Naive B cell (primary cell): ENCODE data around the gene TTLL9. TPM values are rescaled to one million over a fixed set of nuclear protein-coding genes. Genes with fewer than 3 reads are reported as not detected.
"Not testable (repeated sequence)": the region's sequence is repeated elsewhere in the genome, so short reads cannot be mapped to it uniquely, and the experiment has no call there.

ENCODE experiments used
- ATAC-seq, 2 donors: fragments of 150-1000 bp; cut with Tn5 transposase; 2 replicates each; pipeline ENCODE4 v1.10.0; 2021; ENCODE audit warnings: low read depth in 2 of 2, mild to moderate bottlenecking in 2 of 2, moderate library complexity in 2 of 2
- DNase-seq: peaks from one replicate; pipeline ENCODE4 v3.0.0; 2022
- H3K27ac Mint-ChIP-seq, 6 donors: one replicate each; pipeline ENCODE4 v1.8.0; 2020 to 2022; ENCODE audit warnings: mild to moderate bottlenecking in 6 of 6, mixed read lengths in 6 of 6, moderate library complexity in 5 of 6, inconsistent platforms in 2 of 6
- H3K27me3 Mint-ChIP-seq, 3 donors: one replicate each; pipeline ENCODE4 v1.8.0; 2021 to 2022; ENCODE audit warnings: mixed read lengths in 3 of 3, mild to moderate bottlenecking in 1 of 3
- H3K36me3 Mint-ChIP-seq, 2 donors: one replicate each; pipeline ENCODE4 v1.8.0; 2020 to 2022; ENCODE audit warnings: mixed read lengths in 2 of 2, inconsistent platforms in 1 of 2, mild to moderate bottlenecking in 1 of 2
- H3K4me1 Mint-ChIP-seq, 3 donors: one replicate each; pipeline ENCODE4 v1.8.0; 2020 to 2022; ENCODE audit warnings: mixed read lengths in 3 of 3, inconsistent platforms in 1 of 3, mild to moderate bottlenecking in 1 of 3, moderate library complexity in 1 of 3
- H3K4me3 Mint-ChIP-seq, 8 donors: one replicate each; pipeline ENCODE4 v1.8.0; 2020 to 2022; ENCODE audit warnings: mild to moderate bottlenecking in 8 of 8, mixed read lengths in 8 of 8, moderate library complexity in 8 of 8, inconsistent platforms in 2 of 8
- H3K9me3 Mint-ChIP-seq, 7 donors: one replicate each; pipeline ENCODE4 v1.8.0; 2020 to 2022; ENCODE audit warnings: mixed read lengths in 7 of 7, mild to moderate bottlenecking in 5 of 7, inconsistent platforms in 2 of 7, moderate library complexity in 1 of 7
- polyA plus RNA-seq, 6 donors: library from polyadenylated mRNA; unstranded; fragments of 300-500 nt; fragmentation: Illumina TruSeq; gene quantifications; one replicate each; pipeline ENCODE4 v1.2.3, GENCODE V29; 2021; ENCODE audit warnings: low read depth in 6 of 6

Gene TTLL9
- polyA plus RNA-seq, result under 1 TPM in 3 of 6 donors, not detected in 3; 0.09 to 0.43 (median 0.21) TPM

DNA sequence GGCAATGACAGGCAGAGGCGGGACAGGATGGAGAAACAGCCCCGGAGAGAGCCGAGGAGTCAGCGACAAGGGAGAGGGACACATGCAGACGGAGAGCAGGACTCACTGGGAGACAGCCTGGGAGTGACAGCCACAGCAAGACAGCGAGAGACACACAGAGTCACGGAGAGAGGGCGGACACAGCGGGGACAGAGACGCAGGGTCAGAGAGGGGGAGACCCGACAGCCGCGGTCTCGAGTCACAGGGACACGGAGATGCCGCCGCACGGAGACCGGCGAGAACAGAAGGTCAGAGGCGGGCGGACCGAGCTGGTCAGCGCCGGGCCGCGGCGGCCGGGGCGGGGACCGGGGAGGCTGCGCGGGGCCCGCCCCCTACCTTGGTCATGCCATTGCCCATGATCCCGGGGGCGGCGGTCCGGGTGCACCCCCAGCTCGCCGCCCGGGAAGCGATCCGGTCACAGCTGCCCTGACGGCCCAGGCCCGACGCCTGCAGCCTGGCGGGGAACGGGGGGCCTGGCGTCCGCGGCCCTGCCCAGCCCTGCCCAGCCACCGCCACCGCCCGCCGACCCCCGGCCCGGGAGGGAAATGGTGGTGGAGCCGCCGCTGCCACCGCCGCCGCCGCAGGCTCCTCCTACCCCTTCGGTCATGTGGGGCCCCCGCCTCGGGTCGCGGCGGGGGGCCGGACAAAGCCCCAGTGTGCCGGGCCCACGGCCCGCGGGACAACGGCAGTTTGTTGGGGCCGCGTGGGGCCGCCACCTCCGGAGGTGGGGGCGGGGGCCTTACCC is at the start of gene TTLL9, which contains the start of gene DUSP15:
Gene TTLL9 (plus strand): TSS at position 693 of the 784 bp plus-strand sequence. CDS start 493 bp downstream, outside the sequence.
Gene DUSP15 (minus strand): TSS at position 586 of the 784 bp plus-strand sequence. CDS start 190 bp downstream, at position 396.
- Mint-ChIP-seq H3K27ac (peak within 1 kb of the TSS in 4 of 6 donors; percentile 24 to 90 (median 70)), H3K9me3 (no peaks in the 10 kb centered on the region), H3K36me3 (peaks cover 0 to 10% of the 10 kb centered on the region in 2 donors), H3K27me3 (peaks cover 12 to 41% (median 33%) of the 10 kb centered on the region in 3 donors), H3K4me1 (peaks cover 23 to 29% (median 26%) of the 10 kb centered on the region in 3 donors), H3K4me3 (peak within 1 kb of the TSS; percentile 83 to 96 (median 92))
- DNase-seq (no peak), ATAC-seq (peak; percentile 47 to 64)

GRCh38 chr20:31821427-31821826 is 49.0 kb upstream of the TTLL9 start:
- Mint-ChIP-seq H3K27ac (peak overlapping the region in 1 of 6 donors; percentile 20), H3K27me3 (peaks cover 0 to 11% (median 0%) of the 10 kb centered on the region in 3 donors), H3K9me3 (no peaks in the 10 kb centered on the region), H3K4me1 (peaks cover 0 to 11% (median 4%) of the 10 kb centered on the region in 3 donors), H3K36me3 (no peaks in the 10 kb centered on the region), H3K4me3 (no peak overlapping the region)
- ATAC-seq, result no peak
- no peak for DNase-seq

DNA sequence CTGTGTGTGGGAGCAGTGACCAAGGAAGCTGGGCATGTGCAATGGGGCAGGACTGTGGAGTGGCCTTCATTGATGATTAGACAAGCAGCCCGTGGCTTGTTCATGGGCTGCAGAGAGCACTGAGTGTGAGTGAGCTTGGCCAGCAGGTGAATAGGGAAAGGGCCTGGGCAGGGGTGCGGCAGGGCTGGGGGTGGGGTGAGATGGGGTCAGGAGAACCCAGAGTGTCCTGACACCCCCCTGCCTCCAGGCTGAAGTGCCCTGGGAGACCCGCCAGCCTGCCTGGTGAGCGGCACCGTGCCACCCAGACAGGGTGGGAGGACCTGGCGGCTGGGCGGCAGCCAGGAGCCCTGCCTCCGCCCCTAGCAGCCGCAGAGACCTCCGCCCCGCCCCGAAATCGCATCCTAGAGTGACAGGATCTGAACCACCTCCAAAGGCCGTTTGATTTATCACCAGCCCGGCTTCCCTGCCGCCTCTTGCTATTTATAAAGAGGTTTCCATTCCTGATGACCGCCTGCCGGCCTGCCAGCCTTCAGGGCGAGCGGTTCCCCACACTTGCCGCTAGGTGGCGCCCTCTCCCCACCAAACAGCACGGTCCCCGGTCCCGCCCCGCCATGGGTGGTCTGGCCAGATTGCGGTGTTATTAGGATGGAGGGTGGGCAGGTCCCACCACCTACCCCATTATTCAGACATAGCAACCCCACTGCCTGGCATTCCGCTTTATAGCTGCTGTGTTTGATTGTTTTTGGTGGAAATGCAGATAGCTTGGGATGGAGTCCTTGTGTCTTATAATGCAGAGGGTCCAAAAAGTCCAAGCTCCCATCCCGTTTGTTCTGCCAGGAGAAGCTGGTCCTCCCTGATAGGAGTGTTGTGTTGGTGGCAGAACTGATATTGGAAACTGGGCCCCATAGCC is 47.8 kb upstream of the TTLL9 start:
- Mint-ChIP-seq H3K4me3 (peak overlapping the region in 2 of 8 donors; percentile 22 to 64), H3K27me3 (peaks cover 0 to 11% (median 0%) of the 10 kb centered on the region in 3 donors), H3K4me1 (peaks cover 0 to 11% (median 4%) of the 10 kb centered on the region in 3 donors), H3K9me3 (no peaks in the 10 kb centered on the region), H3K36me3 (no peaks in the 10 kb centered on the region), H3K27ac (peak overlapping the region in 1 of 6 donors; percentile 34)
- peak; percentile 89 to 90 for ATAC-seq
- peak; percentile 70 for DNase-seq

DNA sequence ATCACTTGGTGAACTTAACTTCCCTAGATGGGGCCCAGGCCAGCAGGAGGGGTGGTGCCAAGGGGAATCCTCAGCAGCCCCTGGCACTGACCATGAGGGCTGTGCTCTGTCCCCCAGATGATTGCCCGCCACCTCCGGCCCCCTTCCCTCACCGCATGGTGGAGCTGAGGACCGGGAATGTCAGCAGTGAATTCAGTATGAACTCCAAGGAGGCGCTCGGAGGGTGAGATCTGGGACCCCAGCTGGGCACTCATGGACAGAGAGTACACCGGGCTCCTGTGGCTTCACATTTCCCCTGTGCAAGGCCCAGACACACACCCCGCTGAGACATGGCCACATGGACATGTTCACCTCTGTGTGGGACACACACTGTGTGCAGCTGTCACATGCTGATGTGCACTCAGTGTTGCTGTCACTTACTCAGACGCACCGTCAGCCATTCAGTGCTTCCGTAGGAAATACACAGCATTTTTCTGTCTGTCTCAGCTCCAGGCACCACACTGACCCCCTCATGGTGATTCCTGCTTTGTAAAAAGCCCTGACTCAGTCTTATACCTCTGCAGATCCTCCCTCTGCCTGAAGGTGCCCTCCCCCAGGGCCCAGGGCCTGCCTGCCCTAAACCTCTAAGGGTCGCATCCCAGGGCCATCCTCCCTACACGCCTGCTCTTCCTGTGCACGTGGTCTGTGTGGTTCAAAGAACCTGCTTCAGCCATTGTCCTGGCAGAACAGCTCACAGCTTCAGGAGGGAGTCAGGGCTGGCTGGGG is 46.9 kb upstream of the TTLL9 start:
- H3K4me3 Mint-ChIP-seq, result no peak overlapping the region
- peaks cover 0 to 11% (median 4%) of the 10 kb centered on the region in 3 donors for H3K4me1 Mint-ChIP-seq
- no peaks in the 10 kb centered on the region for H3K36me3 Mint-ChIP-seq
- DNase-seq, result no peak
- no peaks in the 10 kb centered on the region for H3K9me3 Mint-ChIP-seq
- peaks cover 0 to 11% (median 0%) of the 10 kb centered on the region in 3 donors for H3K27me3 Mint-ChIP-seq
- no peak overlapping the region for H3K27ac Mint-ChIP-seq
- ATAC-seq, result no peak

DNA sequence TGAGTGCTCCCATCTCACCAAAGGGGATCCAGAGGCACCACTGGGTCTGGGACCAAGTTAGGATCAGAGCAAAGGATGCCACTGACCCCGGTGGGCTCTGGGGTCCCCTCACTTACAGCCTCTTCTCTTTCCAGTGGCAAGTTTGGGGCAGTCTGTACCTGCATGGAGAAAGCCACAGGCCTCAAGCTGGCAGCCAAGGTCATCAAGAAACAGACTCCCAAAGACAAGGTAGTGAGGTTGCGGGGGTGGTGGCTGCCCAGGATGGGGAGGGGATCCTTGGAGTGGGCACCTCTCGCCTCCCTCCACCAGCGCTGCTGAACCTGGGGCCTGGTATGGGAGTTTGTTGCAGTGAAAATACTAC is 46.3 kb upstream of the TTLL9 start:
- peak overlapping the region in 1 of 6 donors; percentile 20 for H3K27ac Mint-ChIP-seq
- H3K36me3 Mint-ChIP-seq, result no peaks in the 10 kb centered on the region
- peaks cover 0 to 11% (median 4%) of the 10 kb centered on the region in 3 donors for H3K4me1 Mint-ChIP-seq
- DNase-seq (no peak), ATAC-seq (no peak)
- H3K27me3 Mint-ChIP-seq, result peaks cover 0 to 11% (median 0%) of the 10 kb centered on the region in 3 donors
- H3K9me3 Mint-ChIP-seq, result no peaks in the 10 kb centered on the region
- H3K4me3 Mint-ChIP-seq, result no peak overlapping the region

DNA sequence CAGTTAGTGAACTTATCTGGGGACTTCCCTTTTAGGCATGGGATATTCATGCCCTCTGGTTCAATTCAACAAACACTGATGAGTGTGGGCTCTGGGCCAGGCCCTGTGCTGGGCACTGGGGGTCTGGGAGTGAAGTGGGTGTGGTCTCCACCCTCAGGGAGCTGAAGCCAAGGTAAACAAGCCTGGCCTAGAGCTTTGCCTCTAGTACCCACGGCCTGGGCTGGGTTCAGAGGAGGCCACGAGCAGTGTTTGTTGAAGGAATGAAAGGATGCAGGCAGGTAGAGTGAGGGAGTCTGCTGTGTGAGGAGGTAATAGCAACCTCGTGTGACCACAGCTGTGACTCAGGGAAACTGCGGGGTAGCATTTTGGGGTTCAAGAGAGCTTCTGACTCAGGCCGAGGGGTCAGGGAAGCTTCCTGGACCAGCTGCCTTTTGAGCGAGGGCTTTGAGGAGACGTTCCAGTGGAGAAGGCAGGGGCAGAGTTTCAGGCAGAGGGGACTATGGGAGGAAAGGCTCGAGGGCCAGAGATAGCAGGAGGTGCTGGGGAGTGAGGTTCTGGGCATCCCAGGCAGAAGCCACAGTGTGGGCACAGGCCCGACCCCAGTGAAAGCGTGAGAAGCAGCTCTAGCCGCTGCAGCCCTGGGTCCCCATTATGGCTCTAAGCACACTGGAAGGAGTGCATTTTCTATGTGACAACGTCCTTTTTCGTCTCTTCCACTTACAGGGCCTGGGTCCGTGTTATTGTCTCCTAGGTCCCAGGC is 45.7 kb upstream of the TTLL9 start:
- ATAC-seq (no peak), DNase-seq (no peak)
- no peaks in the 10 kb centered on the region for H3K9me3 Mint-ChIP-seq

GRCh38 chr20:31826074-31826473 is 44.4 kb upstream of the TTLL9 start:
- Mint-ChIP-seq H3K4me1 (peaks cover 0 to 11% (median 4%) of the 10 kb centered on the region in 3 donors), H3K27ac (no peak overlapping the region), H3K27me3 (peaks cover 0 to 11% (median 0%) of the 10 kb centered on the region in 3 donors), H3K9me3 (no peaks in the 10 kb centered on the region), H3K36me3 (no peaks in the 10 kb centered on the region), H3K4me3 (no peak overlapping the region)
- DNase-seq (no peak), ATAC-seq (no peak)

More for the DNA sequence above, 45.7 kb upstream of the TTLL9 start:
- no peak overlapping the region for H3K27ac Mint-ChIP-seq
- peaks cover 0 to 11% (median 4%) of the 10 kb centered on the region in 3 donors for H3K4me1 Mint-ChIP-seq
- H3K4me3 Mint-ChIP-seq, result no peak overlapping the region
- H3K27me3 Mint-ChIP-seq, result peaks cover 0 to 11% (median 0%) of the 10 kb centered on the region in 3 donors
- H3K36me3 Mint-ChIP-seq, result no peaks in the 10 kb centered on the region

DNA sequence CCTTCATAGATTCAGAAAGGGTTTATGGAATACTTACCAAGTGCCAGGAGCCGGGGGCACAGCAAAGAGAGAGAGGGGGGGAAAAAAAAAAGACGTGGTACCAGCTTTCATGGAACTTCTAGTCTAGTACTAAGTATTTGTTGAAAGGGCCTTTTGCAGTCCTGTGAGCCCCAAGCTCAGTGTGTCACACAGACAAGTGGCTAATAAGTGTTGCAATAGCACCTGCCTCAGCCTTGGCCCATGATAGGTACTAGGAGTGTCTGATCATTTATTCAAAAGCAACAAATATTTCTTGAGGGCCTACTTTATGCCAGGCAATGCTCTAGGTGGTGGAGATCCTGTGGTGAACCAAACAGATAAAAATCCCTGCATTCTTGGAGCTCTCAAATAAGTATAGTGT is 43.4 kb upstream of the TTLL9 start:
- ATAC-seq (no peak), DNase-seq (no peak)
- Mint-ChIP-seq H3K36me3 (no peaks in the 10 kb centered on the region), H3K9me3 (no peaks in the 10 kb centered on the region), H3K4me3 (no peak overlapping the region), H3K4me1 (peaks cover 0 to 10% (median 4%) of the 10 kb centered on the region in 3 donors), H3K27ac (no peak overlapping the region), H3K27me3 (peaks cover 0 to 5% (median 0%) of the 10 kb centered on the region in 3 donors)

DNA sequence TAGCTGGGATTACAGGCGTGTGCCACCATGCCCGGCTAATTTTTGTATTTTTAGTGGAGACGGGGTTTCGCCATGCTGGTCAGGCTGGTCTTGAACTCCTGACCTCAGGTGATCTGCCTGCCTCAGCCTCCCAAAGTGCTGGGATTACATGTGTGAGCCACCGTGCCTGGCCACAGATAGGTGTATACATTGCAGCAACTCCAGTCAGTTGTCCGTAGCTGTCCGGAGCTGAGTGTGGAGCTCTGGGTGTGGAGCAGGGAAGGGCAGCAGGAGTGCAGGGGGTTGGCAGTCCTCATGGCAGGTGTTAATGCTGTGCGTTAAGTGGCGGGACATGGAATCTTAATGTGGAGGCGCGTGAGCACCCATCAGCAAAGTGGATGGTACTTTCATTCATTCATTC is 42.4 kb upstream of the TTLL9 start:
- not testable (repeated sequence) for H3K36me3 Mint-ChIP-seq, H3K4me3 Mint-ChIP-seq, H3K27ac Mint-ChIP-seq, H3K4me1 Mint-ChIP-seq, H3K27me3 Mint-ChIP-seq, H3K9me3 Mint-ChIP-seq, DNase-seq, ATAC-seq

- DNase-seq, result no peak
- Mint-ChIP-seq H3K4me3 (no peak overlapping the region), H3K27ac (peak overlapping the region in 1 of 6 donors; percentile 60), H3K4me1 (no peaks in the 10 kb centered on the region), H3K36me3 (no peaks in the 10 kb centered on the region), H3K9me3 (no peaks in the 10 kb centered on the region), H3K27me3 (no peaks in the 10 kb centered on the region)
- ATAC-seq, result no peak
Measured at GRCh38 chr20:31829731-31830130, 40.7 kb upstream of the TTLL9 start.

DNA sequence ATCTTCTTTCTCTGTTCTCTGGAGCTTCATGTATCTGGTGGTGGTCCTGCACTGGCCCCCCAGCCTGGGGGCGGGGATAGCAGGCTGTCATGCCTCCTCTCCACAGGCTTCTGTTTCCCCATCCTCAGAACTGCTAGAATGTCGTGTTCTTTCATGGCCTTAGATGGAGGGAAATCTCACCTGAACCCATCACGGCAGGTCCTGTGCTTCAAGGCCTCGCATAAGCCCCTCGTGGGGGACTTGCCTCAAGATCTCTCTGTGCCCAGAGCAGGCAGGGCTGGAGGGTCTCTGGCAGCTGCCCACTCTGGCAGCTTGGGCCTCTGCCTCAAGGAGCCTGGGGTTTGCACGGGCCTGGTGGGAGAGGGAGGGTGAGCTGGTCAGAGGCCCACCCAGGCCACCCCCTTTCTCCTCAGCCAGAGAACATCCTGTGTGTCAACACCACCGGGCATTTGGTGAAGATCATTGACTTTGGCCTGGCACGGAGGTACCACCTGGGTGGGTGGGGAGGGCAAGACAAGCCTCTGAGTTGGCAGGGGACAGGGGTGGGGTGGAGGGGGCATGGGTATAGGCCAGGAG is 39.9 kb upstream of the TTLL9 start:
- Mint-ChIP-seq H3K27ac (no peak overlapping the region), H3K4me1 (no peaks in the 10 kb centered on the region), H3K9me3 (no peaks in the 10 kb centered on the region), H3K27me3 (no peaks in the 10 kb centered on the region), H3K36me3 (no peaks in the 10 kb centered on the region), H3K4me3 (no peak overlapping the region)
- DNase-seq (no peak), ATAC-seq (no peak)

DNA sequence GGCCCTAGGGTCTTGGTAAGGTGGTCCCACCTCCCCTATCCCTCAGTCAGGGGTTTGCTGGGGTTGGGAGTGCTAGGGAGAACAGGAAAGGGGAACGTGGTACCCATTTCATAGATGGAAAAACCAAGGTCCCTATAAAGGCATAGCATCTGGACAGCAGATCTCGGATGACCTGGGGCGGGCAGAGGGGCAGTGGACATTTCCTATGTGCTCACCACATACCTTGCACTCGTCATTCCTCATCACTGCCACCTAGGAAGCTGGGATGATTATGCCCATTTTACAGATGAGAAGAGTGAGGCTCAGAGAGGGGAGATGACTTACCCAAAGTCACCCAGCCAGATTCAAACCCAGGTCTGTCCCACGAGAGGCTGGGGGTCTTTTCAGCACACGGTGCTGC is 39.2 kb upstream of the TTLL9 start:
- peak overlapping the region in 1 of 6 donors; percentile 44 for H3K27ac Mint-ChIP-seq
- peaks cover 0 to 5% (median 4%) of the 10 kb centered on the region in 3 donors for H3K4me1 Mint-ChIP-seq
- H3K27me3 Mint-ChIP-seq, result no peaks in the 10 kb centered on the region
- H3K36me3 Mint-ChIP-seq, result no peaks in the 10 kb centered on the region
- ATAC-seq (no peak), DNase-seq (no peak)
- H3K9me3 Mint-ChIP-seq, result no peaks in the 10 kb centered on the region
- H3K4me3 Mint-ChIP-seq, result no peak overlapping the region
